Body of pancreas (tissue), 4 donors: ENCODE results near the gene PI4K2A.

Experiments
- POLR2A ChIP-seq, 3 donors: fragments of 450-650 bp; IDR thresholded peaks; one replicate each; pipeline ENCODE4 v1.6.1; 2016; ENCODE audit warnings: antibody characterized with exemption in 3 of 3, mild to moderate bottlenecking in 2 of 3
- TF ChIP-seq, protein P1 (sequence below), 7 experiments: fragments of 450-650 bp in 4 of 7; fragments of 200-600 bp in 3 of 7; sonication (generic) in 3 of 7; IDR thresholded peaks; one replicate each; pipeline ENCODE4 v1.5.1; 2016 to 2019; ENCODE audit warnings: antibody characterized with exemption in 7 of 7

GRCh38 chr10:97640174-97640867, at the start of gene PI4K2A:
- TF ChIP-seq, protein P1, sequence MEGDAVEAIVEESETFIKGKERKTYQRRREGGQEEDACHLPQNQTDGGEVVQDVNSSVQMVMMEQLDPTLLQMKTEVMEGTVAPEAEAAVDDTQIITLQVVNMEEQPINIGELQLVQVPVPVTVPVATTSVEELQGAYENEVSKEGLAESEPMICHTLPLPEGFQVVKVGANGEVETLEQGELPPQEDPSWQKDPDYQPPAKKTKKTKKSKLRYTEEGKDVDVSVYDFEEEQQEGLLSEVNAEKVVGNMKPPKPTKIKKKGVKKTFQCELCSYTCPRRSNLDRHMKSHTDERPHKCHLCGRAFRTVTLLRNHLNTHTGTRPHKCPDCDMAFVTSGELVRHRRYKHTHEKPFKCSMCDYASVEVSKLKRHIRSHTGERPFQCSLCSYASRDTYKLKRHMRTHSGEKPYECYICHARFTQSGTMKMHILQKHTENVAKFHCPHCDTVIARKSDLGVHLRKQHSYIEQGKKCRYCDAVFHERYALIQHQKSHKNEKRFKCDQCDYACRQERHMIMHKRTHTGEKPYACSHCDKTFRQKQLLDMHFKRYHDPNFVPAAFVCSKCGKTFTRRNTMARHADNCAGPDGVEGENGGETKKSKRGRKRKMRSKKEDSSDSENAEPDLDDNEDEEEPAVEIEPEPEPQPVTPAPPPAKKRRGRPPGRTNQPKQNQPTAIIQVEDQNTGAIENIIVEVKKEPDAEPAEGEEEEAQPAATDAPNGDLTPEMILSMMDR (IDR thresholded peaks at IDR 0.05): peak in 1 of 7 experiments; percentile 4
- peak; percentile 45 to 73 (median 65) for TF ChIP-seq POLR2A (IDR thresholded peaks at IDR 0.05)
